ENCODE measurements around the gene PPP2R2B.

PPP2R2B gene

DNA sequence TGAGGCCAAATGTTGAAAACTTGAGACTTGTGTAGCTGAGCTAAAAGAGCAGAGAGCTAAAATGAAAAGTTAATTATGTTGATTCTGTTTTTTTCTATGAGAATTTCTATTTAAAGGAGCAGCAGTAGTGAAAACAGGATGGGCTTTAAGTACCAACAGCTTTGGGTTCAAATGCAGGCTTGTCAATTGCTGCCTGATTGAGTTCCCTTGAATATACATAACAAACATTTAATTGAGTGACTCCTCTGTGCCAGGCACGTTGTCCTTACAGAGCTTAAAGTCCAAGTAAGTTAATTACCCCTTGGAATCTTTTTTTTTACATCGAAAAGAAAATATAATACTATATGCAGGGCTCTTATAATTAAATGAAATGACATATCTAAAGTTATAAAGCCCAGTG, 38.5 kb downstream of the PPP2R2B start:
- H3K27me3 ChIP-seq (ENCODE audit: insufficient read depth, low read length), result no peaks in the 10 kb centered on the region
- no peaks in the 10 kb centered on the region for H3K9me3 ChIP-seq (ENCODE audit: low read length)
- no peaks in the 10 kb centered on the region for H3K4me1 ChIP-seq (ENCODE audit: insufficient read depth, low read length)
- no peak overlapping the region for H3K4me3 ChIP-seq (ENCODE audit: low read length)
- H2AFZ ChIP-seq (ENCODE audit: low read depth, low read length), result no peak overlapping the region
- no peaks in the 10 kb centered on the region for H3K36me3 ChIP-seq (ENCODE audit: insufficient read depth, low read length)

GRCh38 chr5:146836226-146836842, 42.2 kb downstream of the PPP2R2B start:
- Histone ChIP-seq H3K27me3 (ENCODE audit: insufficient read depth, low read length) (no peaks in the 10 kb centered on the region), H3K4me3 (ENCODE audit: low read length) (no peak overlapping the region), H3K9me3 (ENCODE audit: low read length) (no peaks in the 10 kb centered on the region), H3K4me1 (ENCODE audit: insufficient read depth, low read length) (peaks cover 3% of the 10 kb centered on the region), H2AFZ (ENCODE audit: low read depth, low read length) (no peak overlapping the region), H3K36me3 (ENCODE audit: insufficient read depth, low read length) (no peaks in the 10 kb centered on the region)

- no peak overlapping the region for H2AFZ ChIP-seq (ENCODE audit: low read depth, low read length)
- H3K27me3 ChIP-seq (ENCODE audit: insufficient read depth, low read length), result no peaks in the 10 kb centered on the region
- H3K9me3 ChIP-seq (ENCODE audit: low read length), result no peaks in the 10 kb centered on the region
- no peaks in the 10 kb centered on the region for H3K36me3 ChIP-seq (ENCODE audit: insufficient read depth, low read length)
- peaks cover 5% of the 10 kb centered on the region for H3K4me1 ChIP-seq (ENCODE audit: insufficient read depth, low read length)
- H3K4me3 ChIP-seq (ENCODE audit: low read length), result no peak overlapping the region
Observed at GRCh38 chr5:146832985-146833732, 45.4 kb downstream of the PPP2R2B start.

DNA sequence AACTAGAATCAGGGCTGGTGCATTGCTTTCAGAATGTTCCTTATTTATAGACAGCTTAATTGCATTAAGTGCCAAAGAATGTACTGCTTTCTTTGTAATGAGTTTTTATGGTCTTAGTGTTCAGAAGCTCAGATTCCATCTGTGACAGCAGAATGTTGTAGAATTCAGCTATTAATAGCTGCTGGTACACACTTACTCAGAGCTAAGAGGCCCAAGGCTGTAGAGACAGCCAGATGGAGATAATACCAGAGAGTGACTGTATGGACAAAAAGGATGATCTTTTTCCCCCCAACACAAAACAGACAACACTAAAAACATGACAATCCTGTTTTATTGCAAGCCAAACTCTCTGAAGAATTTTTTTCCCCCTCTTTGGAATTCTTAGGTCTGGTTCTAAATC, 50.2 kb downstream of the PPP2R2B start:
- no peaks in the 10 kb centered on the region for H3K9me3 ChIP-seq (ENCODE audit: low read length)
- no peaks in the 10 kb centered on the region for H3K27me3 ChIP-seq (ENCODE audit: insufficient read depth, low read length)
- no peak overlapping the region for H2AFZ ChIP-seq (ENCODE audit: low read depth, low read length)

GRCh38 chr5:146827901-146828300, 50.7 kb downstream of the PPP2R2B start:
- Histone ChIP-seq H3K36me3 (ENCODE audit: insufficient read depth, low read length) (no peaks in the 10 kb centered on the region), H3K27me3 (ENCODE audit: insufficient read depth, low read length) (no peaks in the 10 kb centered on the region), H3K4me1 (ENCODE audit: insufficient read depth, low read length) (peaks cover 2% of the 10 kb centered on the region), H3K9me3 (ENCODE audit: low read length) (no peaks in the 10 kb centered on the region), H3K4me3 (ENCODE audit: low read length) (no peak overlapping the region), H2AFZ (ENCODE audit: low read depth, low read length) (no peak overlapping the region)

More for the DNA sequence above, 50.2 kb downstream of the PPP2R2B start:
- no peaks in the 10 kb centered on the region for H3K36me3 ChIP-seq (ENCODE audit: insufficient read depth, low read length)
- peaks cover 3% of the 10 kb centered on the region for H3K4me1 ChIP-seq (ENCODE audit: insufficient read depth, low read length)
- H3K4me3 ChIP-seq (ENCODE audit: low read length), result no peak overlapping the region

GRCh38 chr5:146825033-146825432, 53.5 kb downstream of the PPP2R2B start:
- H3K4me1 ChIP-seq (ENCODE audit: insufficient read depth, low read length), result peaks cover 2% of the 10 kb centered on the region
- H3K4me3 ChIP-seq (ENCODE audit: low read length), result no peak overlapping the region
- no peaks in the 10 kb centered on the region for H3K27me3 ChIP-seq (ENCODE audit: insufficient read depth, low read length)
- no peak overlapping the region for H2AFZ ChIP-seq (ENCODE audit: low read depth, low read length)
- H3K36me3 ChIP-seq (ENCODE audit: insufficient read depth, low read length), result no peaks in the 10 kb centered on the region
- no peaks in the 10 kb centered on the region for H3K9me3 ChIP-seq (ENCODE audit: low read length)

DNA sequence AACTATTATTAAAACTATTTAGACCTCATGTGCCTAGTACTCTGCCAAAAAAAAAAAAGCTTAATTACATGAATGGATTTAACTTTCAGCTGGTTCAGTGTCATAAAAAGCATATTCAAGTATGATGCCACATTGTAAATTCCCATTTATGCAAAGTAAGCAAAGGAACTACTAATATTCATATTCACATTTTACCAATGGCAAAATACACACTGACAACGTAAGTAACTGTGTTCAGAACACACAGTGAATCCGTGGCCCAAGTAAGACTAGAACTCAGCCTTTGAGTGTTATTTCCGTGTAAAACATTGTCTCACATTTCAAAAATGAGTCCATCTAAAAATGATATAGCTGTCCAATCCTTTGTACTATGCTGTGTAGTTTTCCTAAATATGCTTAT, 56.8 kb downstream of the PPP2R2B start:
- Histone ChIP-seq H3K27me3 (ENCODE audit: insufficient read depth, low read length) (no peaks in the 10 kb centered on the region), H2AFZ (ENCODE audit: low read depth, low read length) (no peak overlapping the region)

GRCh38 chr5:146820987-146821386, 57.6 kb downstream of the PPP2R2B start:
- Histone ChIP-seq H3K27me3 (ENCODE audit: insufficient read depth, low read length) (no peaks in the 10 kb centered on the region), H3K36me3 (ENCODE audit: insufficient read depth, low read length) (no peaks in the 10 kb centered on the region), H3K4me3 (ENCODE audit: low read length) (no peak overlapping the region), H3K9me3 (ENCODE audit: low read length) (no peaks in the 10 kb centered on the region), H3K4me1 (ENCODE audit: insufficient read depth, low read length) (no peaks in the 10 kb centered on the region), H2AFZ (ENCODE audit: low read depth, low read length) (no peak overlapping the region)

More for the DNA sequence above, 56.8 kb downstream of the PPP2R2B start:
- H3K9me3 ChIP-seq (ENCODE audit: low read length), result no peaks in the 10 kb centered on the region
- no peaks in the 10 kb centered on the region for H3K36me3 ChIP-seq (ENCODE audit: insufficient read depth, low read length)
- no peak overlapping the region for H3K4me3 ChIP-seq (ENCODE audit: low read length)
- H3K4me1 ChIP-seq (ENCODE audit: insufficient read depth, low read length), result no peaks in the 10 kb centered on the region

DNA sequence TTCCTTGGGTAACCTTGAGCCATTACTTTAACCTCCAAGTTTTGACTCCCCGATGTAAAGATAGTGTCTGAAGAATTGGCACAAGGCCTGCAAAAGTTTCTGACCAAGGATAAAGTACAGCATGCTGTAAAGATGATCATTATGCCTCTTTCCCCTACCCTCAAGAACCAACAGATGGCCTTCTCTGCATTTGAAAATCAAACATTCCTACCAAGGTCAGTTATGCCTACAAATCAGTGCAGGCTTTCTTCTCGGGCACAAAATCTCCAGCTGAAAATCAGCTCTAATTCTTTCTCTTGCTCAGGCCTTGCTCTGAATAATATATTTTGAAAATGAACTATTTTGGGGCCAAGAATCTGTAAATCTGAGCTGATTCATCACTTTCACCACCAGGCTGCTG, 59.7 kb downstream of the PPP2R2B start:
- no peaks in the 10 kb centered on the region for H3K27me3 ChIP-seq (ENCODE audit: insufficient read depth, low read length)
- no peaks in the 10 kb centered on the region for H3K9me3 ChIP-seq (ENCODE audit: low read length)
- no peak overlapping the region for H3K4me3 ChIP-seq (ENCODE audit: low read length)
- H2AFZ ChIP-seq (ENCODE audit: low read depth, low read length), result no peak overlapping the region
- H3K4me1 ChIP-seq (ENCODE audit: insufficient read depth, low read length), result no peaks in the 10 kb centered on the region
- H3K36me3 ChIP-seq (ENCODE audit: insufficient read depth, low read length), result no peaks in the 10 kb centered on the region

GRCh38 chr5:146817973-146818372, 60.6 kb downstream of the PPP2R2B start:
- H3K9me3 ChIP-seq (ENCODE audit: low read length), result no peaks in the 10 kb centered on the region
- no peaks in the 10 kb centered on the region for H3K4me1 ChIP-seq (ENCODE audit: insufficient read depth, low read length)

GRCh38 chr5:146816775-146817387, 61.7 kb downstream of the PPP2R2B start:
- Histone ChIP-seq H3K4me3 (ENCODE audit: low read length) (no peak overlapping the region), H3K4me1 (ENCODE audit: insufficient read depth, low read length) (no peaks in the 10 kb centered on the region), H3K27me3 (ENCODE audit: insufficient read depth, low read length) (no peaks in the 10 kb centered on the region), H3K9me3 (ENCODE audit: low read length) (no peaks in the 10 kb centered on the region), H2AFZ (ENCODE audit: low read depth, low read length) (no peak overlapping the region), H3K36me3 (ENCODE audit: insufficient read depth, low read length) (no peaks in the 10 kb centered on the region)

More at GRCh38 chr5:146817973-146818372, 60.6 kb downstream of the PPP2R2B start:
- Histone ChIP-seq H3K27me3 (ENCODE audit: insufficient read depth, low read length) (no peaks in the 10 kb centered on the region), H3K4me3 (ENCODE audit: low read length) (no peak overlapping the region), H2AFZ (ENCODE audit: low read depth, low read length) (no peak overlapping the region), H3K36me3 (ENCODE audit: insufficient read depth, low read length) (no peaks in the 10 kb centered on the region)

GRCh38 chr5:146815411-146815810, 63.1 kb downstream of the PPP2R2B start:
- Histone ChIP-seq H3K27me3 (ENCODE audit: insufficient read depth, low read length) (no peaks in the 10 kb centered on the region), H3K9me3 (ENCODE audit: low read length) (no peaks in the 10 kb centered on the region), H2AFZ (ENCODE audit: low read depth, low read length) (no peak overlapping the region), H3K4me3 (ENCODE audit: low read length) (no peak overlapping the region), H3K36me3 (ENCODE audit: insufficient read depth, low read length) (no peaks in the 10 kb centered on the region), H3K4me1 (ENCODE audit: insufficient read depth, low read length) (no peaks in the 10 kb centered on the region)

GRCh38 chr5:146813346-146814157, 65.0 kb downstream of the PPP2R2B start:
- no peak overlapping the region for H3K4me3 ChIP-seq (ENCODE audit: low read length)
- no peak overlapping the region for H2AFZ ChIP-seq (ENCODE audit: low read depth, low read length)
- H3K27me3 ChIP-seq (ENCODE audit: insufficient read depth, low read length), result no peaks in the 10 kb centered on the region
- H3K4me1 ChIP-seq (ENCODE audit: insufficient read depth, low read length), result peaks cover 7% of the 10 kb centered on the region
- H3K36me3 ChIP-seq (ENCODE audit: insufficient read depth, low read length), result no peaks in the 10 kb centered on the region
- H3K9me3 ChIP-seq (ENCODE audit: low read length), result no peaks in the 10 kb centered on the region

Data from neuron (in vitro differentiated cells).